PC-9 (cell line): ENCODE data around the gene TMEM52B. TPM values are rescaled to one million over a fixed set of nuclear protein-coding genes. Genes with fewer than 3 reads are reported as not detected.

Experiments used
- BruUV-seq: library from RNA; stranded (reverse); fragments of 400-500 nt; replicated peaks from 2 replicates; lab custom pipeline; 2021; lab: Mats Ljungman, UMichigan
- CTCF ChIA-PET: fragments of 300-600 bp; sonication (Branson Sonifier 250); formaldehyde crosslinking; loops from one replicate; lab custom pipeline; 2022; ENCODE audit warnings: antibody characterized with exemption; lab: Charles Lee
- POLR2A ChIA-PET: fragments of 300-600 bp; sonication (Branson Sonifier 250); formaldehyde crosslinking; loops from one replicate; lab custom pipeline; 2022; ENCODE audit warnings: antibody characterized with exemption; ENCODE audit not compliant: unreplicated experiment; lab: Charles Lee
- DNase-seq, 2 experiments: peaks; one replicate each; pipeline versions ENCODE4 v3.0.0 to v3.0.0-alpha.2; 2015 to 2022; ENCODE audit warnings: mixed read lengths in 1 of 2
- H2AFZ ChIP-seq: fragments of 200-600 bp; sonication (generic); 2 replicates; pipeline ENCODE4 v1.8.1; 2017; ENCODE audit warnings: antibody characterized with exemption
- H3F3A ChIP-seq: fragments of 200-600 bp; sonication (generic); 2 replicates; pipeline ENCODE4 v1.8.1; 2017; ENCODE audit warnings: antibody characterized with exemption, mild to moderate bottlenecking, low read depth; ENCODE audit not compliant: insufficient read depth
- H3K27ac ChIP-seq: fragments of 200-600 bp; sonication (generic); 2 replicates; pipeline ENCODE4 v1.6.1; 2016; ENCODE audit warnings: mixed run types
- H3K27me3 ChIP-seq: fragments of 200-600 bp; sonication (generic); 2 replicates; pipeline ENCODE4 v1.6.1; 2016; ENCODE audit warnings: low read depth, mixed run types; ENCODE audit not compliant: insufficient read depth
- H3K36me3 ChIP-seq: fragments of 200-600 bp; sonication (generic); 2 replicates; pipeline ENCODE4 v1.6.1; 2016; ENCODE audit warnings: low read depth, mixed run types
- H3K4me1 ChIP-seq: fragments of 200-600 bp; sonication (generic); replicated peaks from 2 replicates; pipeline ENCODE4 v1.6.1; 2016; ENCODE audit warnings: mixed run types; ENCODE audit not compliant: insufficient read depth
- H3K4me2 ChIP-seq: fragments of 200-600 bp; sonication (generic); 2 replicates; pipeline ENCODE4 v1.6.1; 2017; ENCODE audit warnings: mixed run types
- H3K4me3 ChIP-seq: fragments of 200-600 bp; sonication (generic); 2 replicates; pipeline ENCODE4 v1.6.1; 2016; ENCODE audit warnings: mixed run types
- H3K79me2 ChIP-seq: fragments of 200-600 bp; sonication (generic); 2 replicates; pipeline ENCODE4 v1.6.1; 2017; ENCODE audit warnings: low read depth, mixed run types
- H3K9me2 ChIP-seq: fragments of 200-600 bp; sonication (generic); 2 replicates; pipeline ENCODE4 v1.8.1; 2017; ENCODE audit warnings: mild to moderate bottlenecking; ENCODE audit not compliant: insufficient read depth
- H3K9me3 ChIP-seq: fragments of 200-600 bp; sonication (generic); 2 replicates; pipeline ENCODE4 v1.8.1; 2016; ENCODE audit warnings: low read depth; ENCODE audit not compliant: insufficient read depth
- H4K20me1 ChIP-seq: fragments of 200-600 bp; sonication (generic); 2 replicates; pipeline ENCODE4 v1.8.1; 2017; ENCODE audit not compliant: insufficient read depth
- EZH2 ChIP-seq: fragments of 200-600 bp; sonication (generic); IDR thresholded peaks from 2 replicates; pipeline ENCODE4 v1.8.0; 2017; ENCODE audit warnings: antibody characterized with exemption, low read depth
- intact Hi-C: fragments of 100-400 bp; cut with micrococcal nuclease; formaldehyde crosslinking; loops from one replicate; pipeline ENCODE4 v1.10.0; 2022; ENCODE audit not compliant: unreplicated experiment
- total RNA-seq: library from RNA; stranded (reverse); gene quantifications from 2 replicates; pipeline ENCODE4 v1.2.3, GENCODE V29; 2021
- TF ChIP-seq, protein P1 (sequence below): fragments of 200-600 bp; sonication (generic); conservative IDR thresholded peaks from 2 replicates; pipeline ENCODE4 v1.6.1; 2017; ENCODE audit warnings: mixed run types, antibody characterized with exemption, mild to moderate bottlenecking, moderate library complexity

Gene TMEM52B
- total RNA-seq, 1 experiment from 2014 or later = 2.6 TPM

DNA sequence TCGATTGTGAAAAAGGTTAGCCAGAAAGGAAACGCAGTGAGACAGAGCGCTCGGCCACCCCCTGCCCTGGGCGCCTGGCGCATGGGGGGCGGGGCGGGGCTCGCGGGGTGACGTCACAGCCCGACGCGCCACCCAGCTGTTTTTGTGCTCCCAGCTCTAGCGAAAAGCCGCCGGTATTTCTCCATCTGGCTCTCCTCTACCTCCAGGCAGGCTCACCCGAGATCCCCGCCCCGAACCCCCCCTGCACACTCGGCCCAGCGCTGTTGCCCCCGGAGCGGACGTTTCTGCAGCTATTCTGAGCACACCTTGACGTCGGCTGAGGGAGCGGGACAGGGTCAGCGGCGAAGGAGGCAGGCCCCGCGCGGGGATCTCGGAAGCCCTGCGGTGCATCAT, 33.9 kb downstream of the TMEM52B start, which contains the start of gene GABARAPL1:
Gene GABARAPL1 (plus strand): TSS at position 139 of the 393 bp plus-strand sequence. CDS start 253 bp downstream, at position 392.
- peaks cover 20% of the 10 kb centered on the region for H3K4me1 ChIP-seq
- H3F3A ChIP-seq = peaks cover 36% of the 10 kb centered on the region; the same call in 1 of the 2 replicates
- TF ChIP-seq, protein P1, sequence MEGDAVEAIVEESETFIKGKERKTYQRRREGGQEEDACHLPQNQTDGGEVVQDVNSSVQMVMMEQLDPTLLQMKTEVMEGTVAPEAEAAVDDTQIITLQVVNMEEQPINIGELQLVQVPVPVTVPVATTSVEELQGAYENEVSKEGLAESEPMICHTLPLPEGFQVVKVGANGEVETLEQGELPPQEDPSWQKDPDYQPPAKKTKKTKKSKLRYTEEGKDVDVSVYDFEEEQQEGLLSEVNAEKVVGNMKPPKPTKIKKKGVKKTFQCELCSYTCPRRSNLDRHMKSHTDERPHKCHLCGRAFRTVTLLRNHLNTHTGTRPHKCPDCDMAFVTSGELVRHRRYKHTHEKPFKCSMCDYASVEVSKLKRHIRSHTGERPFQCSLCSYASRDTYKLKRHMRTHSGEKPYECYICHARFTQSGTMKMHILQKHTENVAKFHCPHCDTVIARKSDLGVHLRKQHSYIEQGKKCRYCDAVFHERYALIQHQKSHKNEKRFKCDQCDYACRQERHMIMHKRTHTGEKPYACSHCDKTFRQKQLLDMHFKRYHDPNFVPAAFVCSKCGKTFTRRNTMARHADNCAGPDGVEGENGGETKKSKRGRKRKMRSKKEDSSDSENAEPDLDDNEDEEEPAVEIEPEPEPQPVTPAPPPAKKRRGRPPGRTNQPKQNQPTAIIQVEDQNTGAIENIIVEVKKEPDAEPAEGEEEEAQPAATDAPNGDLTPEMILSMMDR = no peak
- no peak for TF ChIP-seq EZH2
- BruUV-seq = no TSS peak
- ChIA-PET POLR2A (interaction anchor here (0.5 to 1.5 kb wide), 7 partner anchors 20 to 1095 kb away, joined by 4 to 11 read pairs (median 5); partner anchors contain the start of gene OLR1), CTCF (interaction anchor here (0.9 to 1.0 kb wide), 2 partner anchors 23 to 73 kb away, joined by 3 to 4 read pairs; no protein-coding TSS in a partner anchor)
- H3K79me2 ChIP-seq = peaks cover 20% of the 10 kb centered on the region
- no peaks in the 10 kb centered on the region for H3K9me2 ChIP-seq
- no peaks in the 10 kb centered on the region for H3K36me3 ChIP-seq
- peak; percentile 57 to 86 for DNase-seq
- no peaks in the 10 kb centered on the region for H4K20me1 ChIP-seq
- H3K4me3 ChIP-seq = peak within 1 kb of the TSS; percentile 85
- H3K9me3 ChIP-seq = no peaks in the 10 kb centered on the region
- peak within 1 kb of the TSS; percentile 90 for H3K27ac ChIP-seq
- intact Hi-C loops = loop anchor here (1.0 to 10.0 kb wide), 7 partner anchors 20 to 510 kb away; partner anchors contain the start of genes CLEC9A and YBX3
- H2AFZ ChIP-seq = peak within 1 kb of the TSS; percentile 92
- H3K4me2 ChIP-seq = peak within 1 kb of the TSS; percentile 81
- H3K27me3 ChIP-seq = no peaks in the 10 kb centered on the region

DNA sequence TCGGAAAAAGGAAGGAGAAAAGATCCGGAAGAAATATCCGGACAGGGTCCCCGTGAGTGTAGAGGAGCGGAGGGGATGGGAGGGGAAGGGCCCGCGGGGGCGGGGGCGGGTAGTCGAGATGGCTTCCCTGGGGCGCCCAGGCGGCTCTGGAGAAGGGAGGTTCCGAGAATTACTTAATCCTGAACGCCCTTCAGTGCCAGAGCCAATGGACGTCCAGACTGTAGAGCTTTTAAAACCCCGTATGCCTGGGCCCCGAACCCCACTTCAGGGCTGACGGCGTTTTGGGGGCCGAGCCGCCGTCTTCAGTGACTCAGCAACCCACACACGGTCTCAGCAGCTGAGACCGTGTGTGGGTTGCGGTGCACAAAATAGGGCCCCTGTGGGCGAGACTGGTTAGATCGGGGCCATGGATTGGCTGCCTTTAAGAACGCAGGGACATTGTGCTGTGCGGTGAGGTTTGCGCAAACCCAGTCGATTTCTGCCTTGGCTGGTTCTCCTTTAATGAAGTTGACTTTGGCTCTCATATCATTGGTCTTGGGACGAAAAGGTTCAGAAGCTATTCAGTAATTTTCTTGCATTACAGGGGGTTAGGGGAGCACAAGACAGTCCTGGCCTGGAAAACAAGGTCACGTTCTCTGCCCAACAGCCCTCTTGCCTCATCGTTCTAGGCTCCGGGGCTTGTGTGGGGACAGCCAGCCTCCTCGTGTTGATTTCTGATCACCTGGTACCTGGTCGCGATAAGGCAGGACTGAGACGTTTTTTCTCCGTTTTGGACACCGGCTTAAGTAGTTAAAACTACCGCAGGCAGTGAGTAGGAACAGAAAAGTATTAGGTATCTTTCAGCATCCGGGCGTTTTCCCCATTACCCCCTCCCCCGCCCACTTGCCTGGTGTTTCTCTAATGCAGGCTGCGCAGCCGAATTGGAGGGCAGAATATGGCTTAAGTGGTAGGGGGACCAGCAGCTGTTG, 34.6 kb downstream of the TMEM52B start:
- POLR2A ChIA-PET = interaction anchor here (0.6 to 1.5 kb wide), 4 partner anchors 17 to 248 kb away, joined by 3 to 11 read pairs (median 4); partner anchors contain the start of gene OLR1
- Histone ChIP-seq H3K9me2 (no peaks in the 10 kb centered on the region), H3K27ac (peak overlapping the region; percentile 90), H2AFZ (peak overlapping the region; percentile 92), H4K20me1 (no peaks in the 10 kb centered on the region), H3K4me2 (peak overlapping the region; percentile 81), H3K36me3 (no peaks in the 10 kb centered on the region), H3K4me3 (peak overlapping the region; percentile 85), H3K9me3 (no peaks in the 10 kb centered on the region), H3F3A (peaks cover 36% of the 10 kb centered on the region; the same call in 1 of the 2 replicates), H3K27me3 (no peaks in the 10 kb centered on the region), H3K79me2 (peaks cover 20% of the 10 kb centered on the region), H3K4me1 (peaks cover 20% of the 10 kb centered on the region)
- peak; percentile 51 to 53 for DNase-seq
- no peak for TF ChIP-seq EZH2
- TF ChIP-seq, protein P1 = no peak
- BruUV-seq = TSS peak; percentile 58
- intact Hi-C loops = loop anchor here (2.0 to 10.0 kb wide), 5 partner anchors 46 to 509 kb away; partner anchors contain the start of genes CLEC9A and YBX3
- CTCF ChIA-PET = interaction anchor here (0.6 kb wide), 1 partner anchor 1556 kb away, joined by 8 read pairs; no protein-coding TSS in a partner anchor
